ENCODE results near the gene TTLL7.

The TTLL7 gene

DNA sequence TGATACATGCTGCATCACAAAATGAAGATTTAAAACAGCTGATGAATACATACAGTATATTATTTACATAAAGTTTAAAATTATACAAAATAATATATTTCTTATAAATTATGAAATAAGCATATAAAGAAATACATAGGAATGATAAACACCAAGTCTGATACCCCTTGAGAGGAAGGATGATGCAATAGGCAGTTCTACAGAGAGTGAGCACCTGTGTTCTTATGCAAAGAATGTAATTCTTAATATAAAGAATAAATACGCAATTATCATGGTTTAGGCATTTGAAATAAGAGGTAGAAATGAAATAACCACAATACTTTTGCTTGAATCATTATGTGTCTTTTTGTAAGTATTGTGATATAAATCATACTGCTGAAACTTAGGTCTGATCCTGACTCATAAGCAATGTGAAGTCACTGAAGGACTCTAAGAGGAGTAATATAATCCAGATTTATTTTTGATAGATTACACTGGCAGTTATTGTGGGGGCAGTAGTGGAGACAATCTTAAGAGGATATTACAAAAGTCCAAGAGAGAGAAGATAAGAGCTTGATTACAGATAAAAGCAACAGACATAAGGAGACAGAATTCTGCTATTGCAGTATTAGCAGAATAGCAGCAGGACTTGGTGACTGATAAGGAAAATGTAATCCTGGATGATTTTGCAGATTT lies 39.0 kb downstream of the TTLL7 start:
- H3K23ac ChIP-seq (ENCODE audit: low read length in 2 of 2), result no peak overlapping the region
- H3K14ac ChIP-seq (ENCODE audit: low read length in 2 of 2), result no peak overlapping the region
- no peaks in the 10 kb centered on the region for H3K27me3 ChIP-seq (ENCODE audit: control insufficient read depth in 1 of 2, insufficient read depth in 1 of 2, low read length in 2 of 2)
- no peak overlapping the region for H3K9ac ChIP-seq (ENCODE audit: low read length)
- H3K79me1 ChIP-seq (replicated peaks; ENCODE audit: low read length, poor library complexity, severe bottlenecking), result peaks cover 16% of the 10 kb centered on the region
- H2BK12ac ChIP-seq (ENCODE audit: low read length in 2 of 2), result no peak overlapping the region
- H3K4me1 ChIP-seq (ENCODE audit: control insufficient read depth, insufficient read depth, low read depth, low read length), result no peaks in the 10 kb centered on the region
- peak; percentile 31 for DNase-seq
- no peak overlapping the region for H2BK120ac ChIP-seq (ENCODE audit: low read depth, low read length)
- H2BK15ac ChIP-seq (ENCODE audit: low read depth, poor library complexity, severe bottlenecking), result no peak overlapping the region
- no peak overlapping the region for H3K4ac ChIP-seq (ENCODE audit: low read depth in 1 of 2, low read length in 2 of 2)
- WGBS, result no CpG with 5 or more reads among the region's 1 CpG
- no peak overlapping the region for H3K4me3 ChIP-seq (ENCODE audit: insufficient read depth in 1 of 2, low read depth in 1 of 2, low read length in 2 of 2)
- no peak overlapping the region for H4K91ac ChIP-seq (ENCODE audit: low read length)
- H2AK5ac ChIP-seq (ENCODE audit: low read length, severe bottlenecking), result no peak overlapping the region
- H3K27ac ChIP-seq (ENCODE audit: low read length, poor library complexity, severe bottlenecking), result no peak overlapping the region
- H3K9me3 ChIP-seq (ENCODE audit: control insufficient read depth, low read length), result no peaks in the 10 kb centered on the region
- no peak overlapping the region for H2BK5ac ChIP-seq (ENCODE audit: low read depth, low read length, poor library complexity, severe bottlenecking)
- no peak overlapping the region for H3K4me2 ChIP-seq (ENCODE audit: low read length, poor library complexity, severe bottlenecking)
- no peak overlapping the region for H2AFZ ChIP-seq (ENCODE audit: low read depth, low read length)
- no peaks in the 10 kb centered on the region for H3K36me3 ChIP-seq (ENCODE audit: control insufficient read depth in 1 of 2, insufficient read depth in 2 of 2, low read depth in 1 of 2, low read length in 2 of 2)
- H4K8ac ChIP-seq (ENCODE audit: low read length), result no peak overlapping the region
- H3K18ac ChIP-seq (ENCODE audit: low read depth in 1 of 2, low read length in 2 of 2), result no peak overlapping the region

DNA sequence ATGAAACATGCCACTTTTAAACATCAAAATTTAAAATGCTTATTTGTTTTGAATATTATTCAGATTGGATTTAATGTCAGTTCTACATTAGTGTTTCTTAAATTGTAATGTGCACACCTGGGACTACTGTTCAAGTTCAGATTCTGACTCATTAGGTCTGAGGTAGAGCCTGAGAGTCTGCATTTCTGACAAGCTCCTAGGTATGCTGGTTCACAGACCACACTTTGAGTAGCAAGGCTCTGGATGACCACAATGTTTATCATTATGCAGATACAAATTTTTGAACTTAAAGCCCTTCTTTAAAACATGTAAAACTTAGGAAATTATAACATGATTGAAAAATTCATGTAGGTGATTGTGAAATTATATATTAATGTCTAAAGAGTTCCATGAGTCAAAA lies 40.2 kb downstream of the TTLL7 start:
- DNase-seq, result no peak
- H4K91ac ChIP-seq (ENCODE audit: low read length), result no peak overlapping the region
- H2BK120ac ChIP-seq (ENCODE audit: low read depth, low read length), result no peak overlapping the region
- H3K9ac ChIP-seq (ENCODE audit: low read length), result no peak overlapping the region
- no peak overlapping the region for H3K23ac ChIP-seq (ENCODE audit: low read length in 2 of 2)
- H4K8ac ChIP-seq (ENCODE audit: low read length), result no peak overlapping the region
- H3K18ac ChIP-seq (ENCODE audit: low read depth in 1 of 2, low read length in 2 of 2), result no peak overlapping the region
- no peak overlapping the region for H2BK12ac ChIP-seq (ENCODE audit: low read length in 2 of 2)
- H2AFZ ChIP-seq (ENCODE audit: low read depth, low read length), result no peak overlapping the region
- no peak overlapping the region for H2BK5ac ChIP-seq (ENCODE audit: low read depth, low read length, poor library complexity, severe bottlenecking)
- no peaks in the 10 kb centered on the region for H3K27me3 ChIP-seq (ENCODE audit: control insufficient read depth in 1 of 2, insufficient read depth in 1 of 2, low read length in 2 of 2)
- no peaks in the 10 kb centered on the region for H3K4me1 ChIP-seq (ENCODE audit: control insufficient read depth, insufficient read depth, low read depth, low read length)
- no peak overlapping the region for H3K4ac ChIP-seq (ENCODE audit: low read depth in 1 of 2, low read length in 2 of 2)
- no peak overlapping the region for H3K14ac ChIP-seq (ENCODE audit: low read length in 2 of 2)
- no peak overlapping the region for H2BK15ac ChIP-seq (ENCODE audit: low read depth, poor library complexity, severe bottlenecking)
- no peaks in the 10 kb centered on the region for H3K36me3 ChIP-seq (ENCODE audit: control insufficient read depth in 1 of 2, insufficient read depth in 2 of 2, low read depth in 1 of 2, low read length in 2 of 2)
- no peak overlapping the region for H2AK5ac ChIP-seq (ENCODE audit: low read length, severe bottlenecking)
- no peak overlapping the region for H3K27ac ChIP-seq (ENCODE audit: low read length, poor library complexity, severe bottlenecking)
- no peaks in the 10 kb centered on the region for H3K9me3 ChIP-seq (ENCODE audit: control insufficient read depth, low read length)
- H3K79me1 ChIP-seq (replicated peaks; ENCODE audit: low read length, poor library complexity, severe bottlenecking), result peaks cover 16% of the 10 kb centered on the region
- H3K4me2 ChIP-seq (ENCODE audit: low read length, poor library complexity, severe bottlenecking), result no peak overlapping the region
- no peak overlapping the region for H3K4me3 ChIP-seq (ENCODE audit: insufficient read depth in 1 of 2, low read depth in 1 of 2, low read length in 2 of 2)

GRCh38 chr1:83954166-83954823 lies 44.6 kb downstream of the TTLL7 start:
- WGBS, result 96% methylated on average over 2 of the region's 3 CpGs

DNA sequence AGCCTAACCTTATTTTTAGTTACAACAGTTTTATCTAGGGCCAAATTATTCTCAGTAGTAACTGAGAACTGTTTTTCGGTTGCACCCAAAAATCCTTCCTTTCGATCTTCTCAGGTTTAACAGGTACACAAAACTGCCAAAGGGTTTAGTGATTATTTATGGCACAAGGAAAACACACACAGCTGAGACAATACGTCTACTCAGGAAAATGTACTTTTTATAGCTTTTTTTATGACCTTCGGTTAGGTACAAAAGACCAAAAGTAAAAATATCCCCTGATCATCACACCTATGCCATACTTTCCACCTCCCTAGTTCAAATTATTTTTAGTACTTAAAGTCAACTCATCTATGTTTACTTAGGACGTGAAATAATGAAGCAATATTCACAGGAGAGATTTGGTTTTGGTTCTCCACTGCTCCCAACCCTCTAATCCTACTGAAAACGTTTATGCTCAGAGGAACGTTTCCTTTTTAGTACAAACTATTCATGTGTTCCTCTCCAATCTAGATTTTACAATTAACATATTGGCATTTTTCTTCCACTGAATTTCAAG lies 48.7 kb downstream of the TTLL7 start:
- H3K9ac ChIP-seq (ENCODE audit: low read length), result no peak overlapping the region
- H3K4me2 ChIP-seq (ENCODE audit: low read length, poor library complexity, severe bottlenecking), result no peak overlapping the region
- peaks cover 2% of the 10 kb centered on the region for H3K9me3 ChIP-seq (ENCODE audit: control insufficient read depth, low read length)
- no peak overlapping the region for H2AFZ ChIP-seq (ENCODE audit: low read depth, low read length)
- no peak for DNase-seq
- no peak overlapping the region for H2BK120ac ChIP-seq (ENCODE audit: low read depth, low read length)
- H3K79me1 ChIP-seq (replicated peaks; ENCODE audit: low read length, poor library complexity, severe bottlenecking), result peaks cover 1% of the 10 kb centered on the region
- H2BK12ac ChIP-seq (ENCODE audit: low read length in 2 of 2), result no peak overlapping the region
- H3K14ac ChIP-seq (ENCODE audit: low read length in 2 of 2), result no peak overlapping the region
- no peaks in the 10 kb centered on the region for H3K27me3 ChIP-seq (ENCODE audit: control insufficient read depth in 1 of 2, insufficient read depth in 1 of 2, low read length in 2 of 2)
- no peaks in the 10 kb centered on the region for H3K4me1 ChIP-seq (ENCODE audit: control insufficient read depth, insufficient read depth, low read depth, low read length)
- H2AK5ac ChIP-seq (ENCODE audit: low read length, severe bottlenecking), result no peak overlapping the region
- H3K36me3 ChIP-seq (ENCODE audit: control insufficient read depth in 1 of 2, insufficient read depth in 2 of 2, low read depth in 1 of 2, low read length in 2 of 2), result no peaks in the 10 kb centered on the region
- no peak overlapping the region for H4K8ac ChIP-seq (ENCODE audit: low read length)
- H3K4ac ChIP-seq (ENCODE audit: low read depth in 1 of 2, low read length in 2 of 2), result no peak overlapping the region
- WGBS, result 100% methylated on average over 5 of the region's 7 CpGs
- no peak overlapping the region for H2BK15ac ChIP-seq (ENCODE audit: low read depth, poor library complexity, severe bottlenecking)
- no peak overlapping the region for H4K91ac ChIP-seq (ENCODE audit: low read length)
- no peak overlapping the region for H3K4me3 ChIP-seq (ENCODE audit: insufficient read depth in 1 of 2, low read depth in 1 of 2, low read length in 2 of 2)
- H3K18ac ChIP-seq (ENCODE audit: low read depth in 1 of 2, low read length in 2 of 2), result no peak overlapping the region
- H3K27ac ChIP-seq (ENCODE audit: low read length, poor library complexity, severe bottlenecking), result no peak overlapping the region
- H2BK5ac ChIP-seq (ENCODE audit: low read depth, low read length, poor library complexity, severe bottlenecking), result no peak overlapping the region
- H3K23ac ChIP-seq (ENCODE audit: low read length in 2 of 2), result no peak overlapping the region

More at GRCh38 chr1:83954166-83954823, 44.6 kb downstream of the TTLL7 start:
- no peak overlapping the region for H2BK15ac ChIP-seq (ENCODE audit: low read depth, poor library complexity, severe bottlenecking)
- H3K4me2 ChIP-seq (ENCODE audit: low read length, poor library complexity, severe bottlenecking), result no peak overlapping the region
- no peak overlapping the region for H3K9ac ChIP-seq (ENCODE audit: low read length)
- DNase-seq, result no peak
- no peak overlapping the region for H3K14ac ChIP-seq (ENCODE audit: low read length in 2 of 2)
- no peak overlapping the region for H3K23ac ChIP-seq (ENCODE audit: low read length in 2 of 2)
- no peak overlapping the region for H3K4me3 ChIP-seq (ENCODE audit: insufficient read depth in 1 of 2, low read depth in 1 of 2, low read length in 2 of 2)
- H3K79me1 ChIP-seq (replicated peaks; ENCODE audit: low read length, poor library complexity, severe bottlenecking), result peaks cover 12% of the 10 kb centered on the region
- H3K9me3 ChIP-seq (ENCODE audit: control insufficient read depth, low read length), result no peaks in the 10 kb centered on the region
- H2BK120ac ChIP-seq (ENCODE audit: low read depth, low read length), result no peak overlapping the region
- no peak overlapping the region for H2AK5ac ChIP-seq (ENCODE audit: low read length, severe bottlenecking)
- H4K91ac ChIP-seq (ENCODE audit: low read length), result no peak overlapping the region
- no peak overlapping the region for H2BK12ac ChIP-seq (ENCODE audit: low read length in 2 of 2)
- no peak overlapping the region for H4K8ac ChIP-seq (ENCODE audit: low read length)
- no peak overlapping the region for H2AFZ ChIP-seq (ENCODE audit: low read depth, low read length)
- no peak overlapping the region for H3K27ac ChIP-seq (ENCODE audit: low read length, poor library complexity, severe bottlenecking)
- no peaks in the 10 kb centered on the region for H3K36me3 ChIP-seq (ENCODE audit: control insufficient read depth in 1 of 2, insufficient read depth in 2 of 2, low read depth in 1 of 2, low read length in 2 of 2)
- no peak overlapping the region for H2BK5ac ChIP-seq (ENCODE audit: low read depth, low read length, poor library complexity, severe bottlenecking)
- no peaks in the 10 kb centered on the region for H3K27me3 ChIP-seq (ENCODE audit: control insufficient read depth in 1 of 2, insufficient read depth in 1 of 2, low read length in 2 of 2)
- H3K18ac ChIP-seq (ENCODE audit: low read depth in 1 of 2, low read length in 2 of 2), result no peak overlapping the region
- no peak overlapping the region for H3K4ac ChIP-seq (ENCODE audit: low read depth in 1 of 2, low read length in 2 of 2)
- H3K4me1 ChIP-seq (ENCODE audit: control insufficient read depth, insufficient read depth, low read depth, low read length), result no peaks in the 10 kb centered on the region

Data from mesenchymal stem cell (in vitro differentiated cells and primary cell).